ENCODE data around the gene CNIH3. TPM values are rescaled to one million over a fixed set of nuclear protein-coding genes. Genes with fewer than 3 reads are reported as not detected.

CNIH3 gene
- total RNA-seq, 4 donors from 2014 or later = 6.2 to 6.3 TPM; not detected in 2

GRCh38 chr1:224745394-224745793 is 129.3 kb downstream of the CNIH3 start:
- no peaks in the 10 kb centered on the region for H3K9me3 ChIP-seq
- intact Hi-C loops (cut with DNase I; ENCODE audit: low total_unique reads) = no loop called here
- no peaks in the 10 kb centered on the region for H3K4me1 ChIP-seq
- H3K27ac ChIP-seq = no peak overlapping the region
- no peak overlapping the region for H3K4me3 ChIP-seq
- DNase-seq = no peak
- H3K27me3 ChIP-seq = no peaks in the 10 kb centered on the region
- H3K36me3 ChIP-seq = no peaks in the 10 kb centered on the region
- TF ChIP-seq CTCF (IDR thresholded peaks at IDR 0.05) = no peak
- no peak for TF ChIP-seq POLR2A (IDR thresholded peaks at IDR 0.05)

- TF ChIP-seq CTCF (IDR thresholded peaks at IDR 0.05) = no peak
- no peak for TF ChIP-seq POLR2A (IDR thresholded peaks at IDR 0.05)
- Histone ChIP-seq H3K36me3 (no peaks in the 10 kb centered on the region), H3K9me3 (no peaks in the 10 kb centered on the region), H3K27me3 (no peaks in the 10 kb centered on the region), H3K4me3 (no peak overlapping the region), H3K27ac (no peak overlapping the region), H3K4me1 (no peaks in the 10 kb centered on the region)
- DNase-seq = no peak
- intact Hi-C loops (cut with DNase I; ENCODE audit: low total_unique reads) = no loop called here
These were observed 129.8 kb downstream of the CNIH3 start for GRCh38 chr1:224745924-224746323.

DNA sequence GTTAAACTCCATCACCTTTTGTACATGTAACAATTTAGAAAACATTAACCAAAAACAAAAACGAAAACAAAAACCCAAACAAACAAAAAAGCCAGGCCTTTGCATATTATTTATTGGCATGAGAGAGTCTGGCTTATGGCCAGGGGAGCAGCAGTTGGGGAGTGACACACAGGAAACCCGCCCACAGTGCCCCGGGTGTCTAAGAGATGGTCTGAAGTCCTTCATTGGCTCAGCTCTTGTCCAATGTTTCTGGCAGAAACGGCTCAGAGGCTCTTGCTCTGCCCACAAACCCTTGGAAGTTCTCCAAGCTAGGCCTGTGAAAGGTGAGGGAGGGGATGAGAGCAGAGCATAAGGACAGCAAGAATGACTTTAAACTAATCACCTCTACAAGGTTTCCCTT is 131.5 kb downstream of the CNIH3 start:
- no peak for DNase-seq
- intact Hi-C loops (cut with DNase I; ENCODE audit: low total_unique reads) = no loop called here
- TF ChIP-seq CTCF (IDR thresholded peaks at IDR 0.05) (no peak), POLR2A (IDR thresholded peaks at IDR 0.05) (no peak)

DNA sequence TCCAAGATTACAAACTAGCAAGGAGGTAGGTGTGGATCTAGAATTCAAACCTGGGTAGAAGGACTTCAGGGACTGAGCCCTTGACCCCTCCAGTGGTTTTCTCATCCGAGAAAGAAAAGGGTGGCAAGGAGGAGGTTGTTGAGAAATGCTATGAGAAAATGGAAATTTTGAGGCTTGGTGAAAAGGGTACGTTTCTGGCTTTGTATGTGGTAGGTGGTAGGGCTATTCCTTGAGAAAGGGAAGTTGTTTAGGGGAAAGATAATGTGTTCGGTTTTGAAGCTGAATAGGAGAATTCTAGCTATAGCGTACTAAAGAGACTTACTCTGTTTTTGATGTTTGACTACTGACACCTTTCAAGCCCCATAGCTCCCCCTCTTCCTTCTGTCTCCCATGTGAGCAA is 133.8 kb downstream of the CNIH3 start:
- TF ChIP-seq CTCF (IDR thresholded peaks at IDR 0.05) = no peak
- no peak for TF ChIP-seq POLR2A (IDR thresholded peaks at IDR 0.05)
- Histone ChIP-seq H3K9me3 (no peaks in the 10 kb centered on the region), H3K4me1 (no peaks in the 10 kb centered on the region), H3K36me3 (no peaks in the 10 kb centered on the region), H3K4me3 (no peak overlapping the region), H3K27ac (no peak overlapping the region), H3K27me3 (no peaks in the 10 kb centered on the region)
- intact Hi-C loops (cut with DNase I; ENCODE audit: low total_unique reads) = no loop called here
- DNase-seq = no peak

More for the DNA sequence above, 131.5 kb downstream of the CNIH3 start:
- Histone ChIP-seq H3K27ac (no peak overlapping the region), H3K4me3 (no peak overlapping the region), H3K36me3 (no peaks in the 10 kb centered on the region), H3K9me3 (no peaks in the 10 kb centered on the region), H3K27me3 (no peaks in the 10 kb centered on the region), H3K4me1 (no peaks in the 10 kb centered on the region)

DNA sequence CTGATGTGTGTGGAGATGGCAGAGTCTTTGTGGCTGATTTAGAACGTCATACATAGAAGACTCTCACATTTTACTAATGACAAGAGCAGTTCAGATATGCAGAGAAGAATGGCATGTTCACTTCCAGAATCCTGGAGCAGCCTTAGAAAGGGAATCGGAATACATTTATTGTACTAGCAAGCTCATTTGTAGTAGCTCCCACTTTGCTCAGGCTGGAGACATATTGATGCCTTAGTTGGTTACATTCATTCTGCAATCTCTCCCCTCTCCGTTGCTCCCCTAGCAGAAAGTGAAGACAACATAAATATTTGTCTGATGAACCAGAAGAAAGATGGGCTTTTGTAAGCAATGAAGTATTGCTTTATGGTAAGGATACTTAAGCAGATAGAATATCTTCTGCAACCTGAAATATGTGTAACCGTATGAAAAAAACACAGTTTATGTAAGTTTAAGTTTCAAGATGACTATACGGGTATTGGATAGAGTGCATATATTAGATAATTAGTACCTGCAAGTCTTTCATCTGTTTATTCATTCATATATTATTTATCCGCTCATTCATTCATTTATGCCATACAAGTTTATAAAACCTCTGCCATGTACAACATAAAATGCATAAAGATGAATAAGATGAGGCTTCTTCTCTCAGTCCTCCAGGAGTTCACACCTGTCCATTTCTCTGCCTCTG is 135.7 kb downstream of the CNIH3 start:
- H3K36me3 ChIP-seq = no peaks in the 10 kb centered on the region
- no peak for DNase-seq
- no peaks in the 10 kb centered on the region for H3K9me3 ChIP-seq
- intact Hi-C loops (cut with DNase I; ENCODE audit: low total_unique reads) = no loop called here
- no peaks in the 10 kb centered on the region for H3K27me3 ChIP-seq
- H3K4me1 ChIP-seq = no peaks in the 10 kb centered on the region
- H3K4me3 ChIP-seq = no peak overlapping the region
- TF ChIP-seq CTCF (IDR thresholded peaks at IDR 0.05) (no peak), POLR2A (IDR thresholded peaks at IDR 0.05) (no peak)
- no peak overlapping the region for H3K27ac ChIP-seq

Data from uterus (tissue), 4 donors.